G401.6 (cell line): ENCODE data around the gene ECI1.
"Not testable (repeated sequence)": the region's sequence is repeated elsewhere in the genome, so short reads cannot be mapped to it uniquely, and the experiment has no call there.

ENCODE experiments used
- FAIRE-seq: peaks from 2 replicates; lab custom pipeline; 2012; peaks lifted over from hg19 to GRCh38; lab: Jason Lieb, UNC

ECI1 gene

DNA sequence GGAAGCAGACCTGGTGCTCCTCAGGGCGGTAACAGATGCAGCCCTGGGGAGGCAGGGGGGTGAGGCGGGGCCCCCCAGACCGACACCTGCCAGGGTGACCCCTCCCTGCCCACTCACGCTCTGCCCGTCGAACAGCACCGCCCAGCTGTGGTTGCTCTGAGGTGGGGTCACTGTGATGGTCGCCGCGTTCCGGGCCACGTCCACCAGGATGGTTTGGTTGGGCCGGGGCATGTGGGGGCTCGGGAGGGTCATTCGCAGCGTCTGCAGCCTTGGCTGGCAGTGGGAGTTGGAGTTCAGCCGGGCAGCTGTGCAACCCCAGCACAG is 41.4 kb downstream of the ECI1 start:
- no peak for FAIRE-seq

DNA sequence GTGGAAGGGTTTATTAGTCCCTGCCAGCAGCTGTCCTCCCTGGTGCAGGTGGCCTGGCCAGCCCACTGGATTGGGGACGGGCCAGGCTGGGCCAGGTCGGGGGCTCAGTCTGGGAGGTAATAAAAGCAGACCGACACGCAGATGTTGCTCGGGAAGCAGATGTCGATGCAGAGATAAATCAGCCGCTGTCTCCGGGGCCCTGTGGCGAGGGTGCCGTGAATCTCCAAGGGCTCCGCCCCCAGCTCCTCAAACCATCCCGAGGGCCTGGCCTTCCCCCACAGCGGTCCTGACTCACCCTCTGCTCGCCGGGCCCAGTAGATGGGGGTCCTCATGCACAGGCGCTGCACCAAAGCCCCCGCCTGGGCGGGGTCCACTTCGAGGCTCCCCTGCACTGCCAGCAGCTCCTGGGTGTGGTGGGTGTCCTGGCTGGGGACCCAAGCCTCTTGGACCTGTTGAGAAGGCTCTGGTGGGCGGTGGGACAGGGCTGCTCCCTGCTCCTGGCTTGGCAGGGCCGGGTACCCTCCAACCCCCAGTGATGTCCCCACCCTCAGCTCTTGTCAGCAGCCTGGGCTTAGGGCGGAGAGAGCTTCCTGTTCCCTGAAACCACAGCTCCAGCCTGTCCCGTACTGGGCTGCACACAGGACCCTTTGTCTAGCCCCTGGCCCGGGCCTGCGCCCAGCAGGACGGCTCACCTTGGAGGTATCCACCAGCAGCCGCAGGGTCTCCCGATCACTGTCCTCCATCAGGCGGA is 42.0 kb downstream of the ECI1 start:
- no peak for FAIRE-seq

DNA sequence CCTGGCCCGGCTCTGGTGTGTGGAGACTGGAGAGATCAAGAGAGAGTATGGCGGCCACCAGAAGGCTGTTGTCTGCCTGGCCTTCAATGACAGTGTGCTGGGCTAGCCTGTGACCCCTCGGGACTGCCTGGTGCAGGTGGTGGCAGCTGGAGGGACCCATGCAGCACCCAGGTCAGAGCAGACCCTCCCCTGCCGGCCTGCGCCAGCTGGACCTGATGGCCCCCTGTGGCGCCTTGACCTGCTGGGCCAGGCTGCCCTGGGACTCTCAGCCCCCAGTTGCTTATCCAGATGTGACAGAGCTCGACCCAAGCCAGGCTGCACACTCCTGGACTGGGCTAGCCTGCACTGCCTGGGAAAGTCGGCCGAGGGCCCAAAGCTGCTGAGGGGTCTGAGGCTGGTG is 42.6 kb downstream of the ECI1 start:
- FAIRE-seq, result no peak

DNA sequence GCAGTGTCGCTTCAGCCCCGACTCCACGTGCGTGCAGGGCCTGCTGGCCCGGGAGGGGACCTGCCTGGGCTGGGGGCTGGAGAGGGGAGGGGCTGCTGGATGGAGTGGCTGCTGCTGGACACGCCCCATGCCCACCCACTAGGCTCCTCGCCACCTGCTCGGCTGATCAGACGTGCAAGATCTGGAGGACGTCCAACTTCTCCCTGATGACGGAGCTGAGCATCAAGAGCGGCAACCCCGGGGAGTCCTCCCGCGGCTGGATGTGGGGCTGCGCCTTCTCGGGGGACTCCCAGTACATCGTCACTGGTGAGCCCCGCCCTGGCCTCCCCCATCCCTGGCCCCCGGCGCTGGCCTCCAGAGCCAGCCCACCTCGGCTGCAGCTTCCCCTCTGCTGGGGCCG is 43.1 kb downstream of the ECI1 start:
- FAIRE-seq, result no peak

DNA sequence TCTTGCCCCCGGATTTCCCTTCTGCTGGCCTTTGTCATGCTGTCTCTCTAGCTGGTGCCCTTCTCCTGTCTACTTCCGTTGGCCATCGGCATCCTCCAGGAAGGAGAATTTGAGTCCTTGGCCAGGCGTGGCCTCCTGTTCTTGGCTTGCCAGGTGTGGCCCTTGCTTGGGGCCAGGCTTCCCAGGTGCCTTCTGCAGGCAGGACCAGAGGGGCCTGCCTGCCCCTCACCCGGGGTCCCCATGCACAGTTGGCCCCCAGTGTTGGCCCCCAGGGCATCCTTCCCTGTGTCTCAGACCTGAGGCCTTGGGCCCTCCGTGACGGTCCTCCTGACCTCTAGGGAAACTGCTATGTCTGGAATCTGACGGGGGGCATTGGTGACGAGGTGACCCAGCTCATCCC is 43.5 kb downstream of the ECI1 start:
- FAIRE-seq, result no peak

DNA sequence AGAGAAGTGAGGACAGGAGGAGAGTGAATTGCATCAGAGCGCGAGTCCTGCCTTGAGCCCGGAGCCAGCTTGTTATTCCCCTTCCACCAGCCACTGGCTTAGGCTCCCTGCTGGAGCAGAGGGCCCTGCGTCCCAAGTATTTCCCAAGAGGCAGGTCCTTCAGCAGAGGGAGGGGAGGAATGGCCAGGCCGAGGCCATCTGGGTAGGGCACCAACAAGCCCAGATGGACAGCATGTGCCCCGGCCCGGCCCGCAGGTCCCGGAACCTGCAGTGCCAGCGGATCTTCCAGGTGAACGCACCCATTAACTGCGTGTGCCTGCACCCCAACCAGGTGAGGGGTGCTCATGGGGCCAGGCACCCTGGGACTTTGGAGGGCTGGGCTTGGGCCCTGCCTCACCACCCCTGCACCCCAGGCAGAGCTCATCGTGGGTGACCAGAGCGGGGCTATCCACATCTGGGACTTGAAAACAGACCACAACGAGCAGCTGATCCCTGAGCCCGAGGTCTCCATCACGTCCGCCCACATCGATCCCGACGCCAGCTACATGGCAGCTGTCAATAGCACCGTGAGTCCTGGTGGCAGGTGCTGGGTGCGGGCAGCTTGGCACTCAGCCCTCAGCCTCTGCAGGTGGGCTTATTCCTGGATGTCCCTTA is 44.5 kb downstream of the ECI1 start:
- no peak for FAIRE-seq

DNA sequence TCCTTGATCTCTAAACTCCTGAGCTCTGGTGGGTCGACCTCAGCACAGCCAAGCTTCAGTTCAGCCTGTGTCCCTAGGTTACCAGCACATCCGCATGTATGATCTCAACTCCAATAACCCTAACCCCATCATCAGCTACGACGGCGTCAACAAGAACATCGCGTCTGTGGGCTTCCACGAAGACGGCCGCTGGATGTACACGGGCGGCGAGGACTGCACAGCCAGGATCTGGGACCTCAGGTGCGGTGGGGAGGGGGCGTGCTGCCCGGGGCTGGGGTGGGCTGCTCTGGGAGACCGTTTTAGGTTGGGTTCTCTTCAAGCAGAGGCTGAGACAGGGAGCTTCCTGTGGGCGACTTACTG is 45.0 kb downstream of the ECI1 start:
- no peak for FAIRE-seq

DNA sequence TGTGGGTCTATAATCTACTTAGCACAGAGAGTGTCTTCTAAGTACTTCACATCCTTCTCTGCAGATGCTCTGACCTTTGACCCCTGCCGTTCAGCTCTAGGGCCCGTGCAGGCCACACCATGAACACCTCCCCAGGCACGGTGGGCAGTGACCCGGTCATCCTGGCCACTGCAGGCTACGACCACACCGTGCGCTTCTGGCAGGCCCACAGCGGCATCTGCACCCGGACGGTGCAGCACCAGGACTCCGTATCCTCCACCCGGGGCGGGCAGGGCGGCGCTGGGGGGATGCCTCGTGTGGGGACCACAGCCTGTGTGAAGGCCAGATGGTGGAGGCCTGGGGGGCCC is 45.4 kb downstream of the ECI1 start:
- FAIRE-seq, result no peak

DNA sequence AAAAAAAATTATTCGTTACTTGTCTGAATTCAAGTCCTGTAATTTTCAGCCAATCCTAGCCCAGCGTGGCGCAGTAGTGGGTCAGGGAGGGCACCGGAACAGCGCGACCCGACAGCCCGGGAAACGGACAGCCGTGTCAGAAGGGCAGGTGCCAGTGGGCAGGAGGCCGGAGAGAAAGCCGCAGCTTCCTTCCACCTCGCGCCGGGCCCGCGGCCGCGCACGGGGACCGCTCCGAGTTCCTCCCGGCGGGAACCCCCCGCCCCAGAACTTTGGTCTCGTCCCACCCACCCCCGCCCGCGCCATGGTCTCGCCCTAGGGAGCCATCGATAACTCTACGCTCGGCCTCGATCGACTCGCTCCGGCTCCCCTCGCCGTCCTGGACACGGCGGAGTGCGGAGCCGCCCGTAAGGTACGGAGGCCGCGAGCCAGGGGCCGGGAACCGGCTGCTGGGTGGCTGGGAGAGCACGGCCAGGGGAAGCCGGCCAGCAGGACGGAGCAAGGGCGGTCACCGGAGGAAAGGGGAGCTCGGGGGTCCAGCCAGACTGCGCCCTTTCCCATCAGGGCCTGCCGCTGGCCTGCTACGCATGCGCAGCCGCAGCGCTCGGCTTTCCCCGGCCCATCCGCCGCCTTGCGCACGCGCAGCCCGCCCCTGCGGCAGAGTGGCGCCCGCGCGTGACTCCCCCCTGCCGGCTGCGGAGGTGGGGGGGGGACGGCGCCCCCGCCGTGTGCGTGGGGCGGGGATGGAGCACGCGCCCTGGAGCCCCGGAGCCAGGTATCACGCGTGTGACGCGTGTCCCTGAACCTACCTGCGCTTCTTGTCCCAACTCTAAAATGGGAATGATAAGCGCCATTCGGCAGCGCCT is 46.1 kb downstream of the ECI1 start, which contains the start of gene MLST8:
MLST8 (plus strand) TSS at position 351 of the 863 bp plus-strand sequence. CDS start 632 bp downstream, outside the sequence.
- no peak for FAIRE-seq

DNA sequence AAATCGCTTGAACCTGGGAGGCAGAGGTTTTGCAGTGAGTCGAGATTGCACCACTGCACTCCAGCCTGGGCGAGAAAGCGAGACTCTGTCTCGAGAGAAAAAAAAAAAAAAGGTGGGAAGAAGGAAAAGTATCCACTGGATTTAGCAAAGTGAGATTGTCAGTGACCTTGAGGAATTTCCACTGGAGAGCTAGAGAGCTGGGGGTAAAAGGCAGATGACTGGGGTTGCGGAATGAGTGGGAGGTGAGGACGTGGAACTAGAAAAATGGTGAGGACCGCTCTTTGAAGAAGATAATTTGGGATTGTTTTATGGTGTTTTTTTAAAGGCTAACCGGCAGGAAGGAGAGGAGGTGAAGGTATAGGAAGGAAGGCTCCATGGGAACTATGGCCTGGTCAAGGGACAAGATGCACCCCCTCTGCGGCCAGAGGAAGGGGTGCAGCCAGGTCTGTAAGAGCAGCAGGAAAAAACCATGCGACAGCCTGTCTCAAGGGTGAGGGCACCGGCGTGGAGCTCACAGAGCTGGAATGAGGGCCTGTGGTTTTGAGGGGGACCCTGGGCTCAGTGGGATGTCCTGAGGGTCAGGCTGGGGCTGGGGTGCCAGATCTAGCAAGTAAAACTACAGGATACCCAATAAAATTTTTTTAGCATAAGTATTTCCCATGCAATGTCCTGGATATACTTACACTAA is 46.8 kb downstream of the ECI1 start:
- FAIRE-seq, result no peak

DNA sequence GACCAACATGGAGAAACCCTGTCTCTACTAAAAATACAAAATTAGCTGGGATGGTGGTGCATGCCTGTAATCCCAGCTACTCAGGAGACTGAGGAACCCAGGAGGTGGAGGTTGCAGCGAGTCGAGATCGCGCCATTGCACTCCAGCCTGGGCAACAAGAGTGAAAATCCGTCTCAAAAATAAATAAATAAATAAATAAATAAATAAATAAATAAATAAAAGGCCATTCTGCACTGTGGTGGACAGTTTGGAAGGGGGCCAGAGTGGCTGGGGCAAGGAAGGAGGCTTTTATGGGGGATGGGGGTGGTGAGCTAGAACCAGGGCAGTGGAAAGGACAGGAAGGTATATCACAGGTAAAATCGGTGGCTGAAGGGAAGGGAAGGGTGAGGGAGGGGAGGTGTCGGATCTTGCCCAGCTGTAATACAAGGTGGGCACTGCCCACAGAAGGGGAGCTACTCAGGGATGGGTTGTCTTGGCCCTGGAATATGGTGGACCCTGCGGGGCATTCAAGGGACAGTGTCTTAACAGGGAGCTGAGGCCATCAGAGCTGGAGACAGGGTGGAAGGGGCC is 48.2 kb downstream of the ECI1 start:
- FAIRE-seq, result not testable (repeated sequence)

DNA sequence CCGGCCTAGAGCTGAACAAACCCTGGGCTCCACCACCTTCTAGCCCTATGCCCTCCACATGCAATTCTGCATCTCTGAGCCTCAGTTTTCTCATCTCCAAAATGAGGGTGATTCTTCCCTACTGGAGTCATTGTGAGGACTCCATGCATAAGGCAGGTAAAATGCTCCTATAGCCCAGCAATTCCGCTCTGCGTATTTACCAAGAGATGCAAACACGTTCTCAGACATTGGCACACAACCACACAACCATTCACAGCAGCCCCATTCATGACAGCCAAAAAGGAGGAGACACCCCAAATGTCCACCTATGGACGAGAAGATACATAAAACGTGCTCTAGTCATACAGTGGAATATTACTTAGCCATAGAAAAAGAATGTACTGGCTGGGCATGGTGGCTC is 51.1 kb downstream of the ECI1 start:
- FAIRE-seq, result no peak

DNA sequence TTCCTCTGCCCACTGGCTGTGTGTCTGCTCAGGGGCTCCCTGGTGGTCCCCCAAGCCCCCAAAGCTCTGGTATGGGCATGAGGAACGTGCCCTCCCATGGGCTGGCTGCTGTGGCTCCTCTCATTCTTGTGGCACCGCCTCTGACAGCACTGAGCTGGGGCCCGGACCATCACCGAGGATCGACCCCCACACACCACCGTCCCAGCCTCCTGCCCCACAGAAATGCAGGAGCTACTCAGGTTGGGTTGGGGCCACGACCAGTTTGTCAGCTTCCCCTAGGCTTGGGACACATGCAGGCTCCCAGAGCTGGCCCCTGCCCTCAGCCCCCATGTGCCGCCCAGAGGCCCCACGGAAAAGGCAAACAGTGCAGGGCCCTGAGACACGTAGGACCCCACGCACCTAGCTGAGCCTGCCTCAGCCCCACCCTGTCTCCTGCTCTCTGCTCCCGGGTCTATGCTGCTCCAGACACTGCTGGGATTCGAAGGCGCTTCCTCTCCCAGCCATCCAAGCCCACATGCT is 51.7 kb downstream of the ECI1 start:
- FAIRE-seq, result no peak

DNA sequence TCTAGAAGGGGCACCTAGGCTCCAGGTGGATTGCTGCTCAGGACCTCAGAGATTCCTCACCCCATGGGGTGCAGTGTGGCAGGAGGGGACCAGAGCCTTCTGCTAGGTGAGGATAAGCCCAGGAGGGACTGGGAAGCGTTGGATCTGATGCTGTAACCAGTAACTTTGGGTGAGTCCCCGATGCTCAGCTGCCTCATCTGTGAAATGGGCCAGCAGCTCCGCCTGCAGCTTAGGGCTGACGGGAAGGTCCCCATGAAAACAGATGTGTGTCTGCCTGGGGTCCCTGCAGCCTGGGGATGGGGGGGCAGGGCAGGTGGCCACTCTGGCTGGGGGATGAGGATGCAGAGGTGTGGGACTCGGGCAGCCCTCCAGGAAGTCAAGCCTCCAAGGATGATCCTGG is 52.3 kb downstream of the ECI1 start:
- FAIRE-seq, result no peak

DNA sequence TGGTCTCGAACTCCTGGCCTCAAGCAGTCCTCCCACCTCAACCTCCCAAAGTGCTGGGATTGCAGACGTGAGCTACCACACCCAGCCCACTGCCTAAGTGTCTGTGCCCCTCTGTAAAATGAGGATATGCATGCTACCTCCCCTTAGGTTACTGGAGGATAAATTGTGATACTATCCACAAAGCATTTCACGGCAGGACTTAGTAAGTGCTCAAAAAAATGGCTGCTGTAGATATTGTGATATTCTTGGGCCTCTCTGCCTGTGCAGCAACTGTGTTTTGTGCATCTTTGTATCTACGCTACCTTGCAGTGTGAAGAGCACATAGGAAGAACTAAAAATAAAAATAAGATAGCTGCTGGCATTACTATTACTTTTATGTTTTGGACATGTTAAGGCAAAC is 53.1 kb downstream of the ECI1 start:
- no peak for FAIRE-seq

DNA sequence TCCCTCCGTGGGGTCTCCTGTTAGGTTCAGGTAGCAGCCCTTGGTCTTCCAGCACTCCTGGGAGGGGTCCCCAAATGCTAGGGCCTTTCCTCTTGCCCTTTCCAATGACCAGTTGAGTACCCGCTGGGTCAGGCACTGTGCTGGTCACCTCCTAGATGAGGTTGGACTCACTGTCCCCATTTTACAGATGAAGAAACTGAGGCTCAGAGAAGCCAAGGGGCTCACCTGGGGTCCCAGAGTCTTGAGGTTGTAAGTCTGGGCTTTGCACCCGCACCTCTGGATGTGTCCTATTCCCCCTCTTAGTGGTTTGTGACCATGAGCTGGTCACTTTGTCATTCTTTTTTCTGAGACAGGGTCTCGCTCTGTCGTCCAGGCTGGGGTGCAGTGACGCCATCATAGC is 53.6 kb downstream of the ECI1 start:
- FAIRE-seq, result no peak

DNA sequence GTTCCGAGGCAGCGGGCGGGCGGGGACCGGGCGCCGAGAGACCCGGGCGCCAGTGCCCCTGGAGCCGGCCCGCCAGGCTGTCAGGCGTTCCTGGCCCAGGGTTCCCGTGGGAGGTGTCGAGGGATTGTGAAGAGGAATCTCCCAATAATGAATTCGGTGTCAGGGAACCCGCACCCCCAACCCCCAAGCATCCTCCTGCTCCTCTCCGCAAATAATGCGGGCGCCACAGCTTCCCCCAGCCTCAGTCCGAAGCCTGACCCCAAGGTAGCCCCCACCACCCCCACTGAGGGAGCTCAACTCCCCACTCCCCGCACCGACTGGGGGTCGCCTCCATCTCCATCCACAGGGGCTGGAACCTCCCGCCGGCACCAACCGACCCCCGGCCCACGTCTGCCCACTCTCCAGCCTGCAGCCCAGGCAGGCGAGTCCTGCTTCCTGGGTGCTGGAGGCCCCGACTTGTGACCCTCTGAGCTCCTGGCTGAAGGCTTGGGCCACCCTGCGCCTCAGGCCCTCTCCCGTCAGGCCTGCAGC is 54.3 kb downstream of the ECI1 start:
- FAIRE-seq, result no peak

DNA sequence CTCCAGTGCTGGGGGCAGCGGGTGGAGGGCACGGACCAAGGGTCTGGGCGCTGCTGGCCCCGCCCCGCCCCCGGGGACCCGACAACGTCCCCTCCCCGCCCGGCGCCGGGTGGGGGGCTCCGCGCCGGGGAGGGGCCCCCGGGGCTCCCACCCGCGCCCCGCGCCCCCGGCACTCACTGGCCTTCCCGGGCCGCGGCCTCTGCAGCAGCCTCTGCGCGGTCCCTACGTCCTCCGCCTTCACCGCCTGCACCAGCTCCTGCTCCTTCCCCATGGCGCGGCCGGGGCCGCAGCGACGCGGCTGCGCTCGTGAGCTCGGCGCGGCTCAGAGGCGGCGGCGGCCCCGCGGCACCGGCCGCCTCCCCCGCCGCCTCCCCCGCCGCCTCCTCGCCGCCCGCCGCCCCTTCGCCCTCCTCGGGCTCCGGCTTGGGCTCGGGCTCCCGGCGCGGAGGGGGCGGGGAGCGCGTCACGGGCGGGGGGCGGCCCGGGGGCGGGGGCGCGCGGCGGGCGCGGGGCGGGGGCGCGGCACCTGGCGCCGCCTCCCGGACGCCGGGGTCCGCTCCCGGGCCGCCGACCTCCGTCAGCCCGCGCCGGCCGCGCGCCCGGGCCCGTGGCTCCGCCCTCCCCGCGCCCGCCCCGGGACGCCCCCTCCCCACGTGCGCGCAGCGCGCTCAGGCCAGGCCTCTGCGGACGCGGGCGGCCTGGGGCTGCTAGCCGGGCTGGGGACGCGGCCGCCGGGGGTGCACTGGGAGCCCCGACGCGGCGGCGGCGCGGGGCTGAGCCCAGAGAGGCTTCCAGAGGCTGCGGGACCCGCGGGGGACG is 55.0 kb downstream of the ECI1 start, which contains the start of gene CASKIN1:
CASKIN1 (minus strand) TSS at position 444 of the 819 bp plus-strand sequence; CDS start at position 271, 173 bp downstream.
- no peak for FAIRE-seq

DNA sequence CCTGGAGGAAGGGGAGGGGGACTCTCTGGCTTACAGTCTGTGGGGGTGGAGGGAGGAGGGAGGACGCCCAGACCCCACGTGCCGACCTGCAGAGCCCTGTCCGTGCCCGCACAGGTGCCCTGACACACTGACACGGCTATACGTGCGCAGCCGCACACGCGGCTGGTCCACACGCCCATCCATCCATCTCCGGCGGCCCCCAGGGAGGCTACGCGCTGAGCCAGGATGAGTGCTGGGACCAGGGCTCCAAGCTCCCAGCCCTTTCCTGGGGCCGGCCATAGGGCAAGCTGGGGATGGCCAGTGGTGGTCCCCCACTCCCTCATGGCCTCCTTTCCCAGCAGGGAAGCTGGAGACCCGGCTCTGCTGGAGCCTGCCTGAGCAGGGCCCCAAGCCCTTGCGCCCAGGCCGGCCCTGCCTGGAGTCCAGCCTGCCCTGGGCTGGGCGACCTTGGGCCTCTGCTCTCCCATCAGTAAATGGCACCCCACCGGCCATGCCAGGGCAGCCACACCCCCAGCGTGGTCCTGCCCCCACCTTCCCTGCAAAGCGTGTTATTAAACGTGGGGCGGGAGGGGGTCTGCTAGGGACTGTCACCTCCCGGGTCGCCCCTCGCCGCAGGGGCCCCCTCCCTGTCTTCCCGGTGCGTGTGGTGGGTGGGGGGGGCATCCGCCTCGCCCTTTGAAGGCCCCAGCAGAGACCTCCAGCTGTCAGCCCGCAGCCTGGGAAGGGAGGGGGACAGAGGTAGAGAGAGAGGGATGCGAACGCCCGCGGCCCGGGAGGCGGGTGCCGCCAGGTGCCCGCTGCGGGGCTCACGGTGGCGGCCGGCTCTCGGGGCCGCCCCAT is 55.8 kb downstream of the ECI1 start:
- FAIRE-seq, result no peak

DNA sequence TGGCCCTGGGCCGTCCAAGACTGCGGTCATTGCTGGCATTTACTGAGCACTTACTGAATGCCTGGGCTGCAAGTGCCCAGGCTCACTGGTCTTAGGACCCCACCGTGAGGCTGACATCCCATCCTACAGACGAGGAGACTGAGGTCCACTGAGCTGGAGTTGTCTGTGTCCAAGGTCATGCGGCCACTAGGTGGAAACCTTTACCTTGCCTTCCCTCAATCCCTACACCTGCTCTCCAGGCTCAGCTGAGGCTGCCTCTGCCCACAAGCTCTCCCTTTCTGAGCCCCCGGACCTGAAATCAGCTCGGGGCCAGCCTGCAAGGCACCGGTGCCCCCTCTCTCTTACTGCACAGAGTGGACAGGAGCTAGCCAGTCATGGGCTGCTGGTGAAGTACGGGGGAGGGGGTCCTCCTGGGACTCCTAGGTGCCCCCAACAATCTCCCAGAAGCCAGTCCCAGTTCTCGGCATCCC is 56.5 kb downstream of the ECI1 start:
- FAIRE-seq, result peak; percentile 60
